Uterus (tissue), 2 donors: ENCODE data around the gene RASD2.

Source experiments
- CTCF ChIP-seq, 4 experiments: fragments of 200-600 bp in 2 of 4; fragments of 450-650 bp in 2 of 4; sonication (generic) in 2 of 4; IDR thresholded peaks; one replicate each; pipeline ENCODE4 v1.5.1; 2016 to 2019; ENCODE audit warnings: antibody characterized with exemption in 4 of 4, mild to moderate bottlenecking in 2 of 4, moderate library complexity in 1 of 4
- POLR2A ChIP-seq, 2 donors: fragments of 450-650 bp; IDR thresholded peaks; one replicate each; pipeline ENCODE4 v1.6.1; 2016; ENCODE audit warnings: antibody characterized with exemption in 2 of 2, mild to moderate bottlenecking in 1 of 2, moderate library complexity in 1 of 2

GRCh38 chr22:35601743-35602615, 61.3 kb downstream of the RASD2 start:
- no peak for TF ChIP-seq CTCF (IDR thresholded peaks at IDR 0.05)
- no peak for TF ChIP-seq POLR2A (IDR thresholded peaks at IDR 0.05)
